Smooth muscle cell (in vitro differentiated cells): ENCODE results near the gene PTPRG. TPM values are rescaled to one million over a fixed set of nuclear protein-coding genes. Genes with fewer than 3 reads are reported as not detected.

ENCODE experiments used
- DNase-seq: peaks from one replicate; lab custom pipeline; 2025; ENCODE audit not compliant: unreplicated experiment; lab: John Stamatoyannopoulos, UW
- H2AFZ ChIP-seq: fragments of 200-600 bp; sonication (generic); 2 replicates; pipeline ENCODE4 v1.6.0; 2016; ENCODE audit warnings: antibody characterized with exemption, low read depth, mild to moderate bottlenecking
- H3F3A ChIP-seq: fragments of 200-600 bp; sonication (generic); 2 replicates; pipeline ENCODE4 v1.6.0; 2017; ENCODE audit warnings: antibody characterized with exemption, low read depth
- H3K27ac ChIP-seq: fragments of 200-600 bp; sonication (generic); 2 replicates; pipeline ENCODE4 v1.5.1; 2016; ENCODE audit warnings: low read depth, mild to moderate bottlenecking
- H3K27me3 ChIP-seq: fragments of 200-600 bp; sonication (generic); 2 replicates; pipeline ENCODE4 v1.6.1; 2016; ENCODE audit warnings: low read depth, mild to moderate bottlenecking
- H3K36me3 ChIP-seq: fragments of 200-600 bp; sonication (generic); 2 replicates; pipeline ENCODE4 v1.5.1; 2016; ENCODE audit warnings: low read depth
- H3K4me1 ChIP-seq: fragments of 200-600 bp; sonication (generic); 2 replicates; pipeline ENCODE4 v1.5.1; 2016; ENCODE audit warnings: low read depth
- H3K4me2 ChIP-seq: fragments of 200-600 bp; sonication (generic); 2 replicates; pipeline ENCODE4 v1.6.0; 2016; ENCODE audit warnings: mild to moderate bottlenecking
- H3K4me3 ChIP-seq: fragments of 200-600 bp; sonication (generic); 2 replicates; pipeline ENCODE4 v1.5.1; 2016; ENCODE audit warnings: mild to moderate bottlenecking
- H3K79me2 ChIP-seq: fragments of 200-600 bp; sonication (generic); 2 replicates; pipeline ENCODE4 v1.6.0; 2016; ENCODE audit warnings: low read depth, mild to moderate bottlenecking
- H3K9ac ChIP-seq: fragments of 200-600 bp; sonication (generic); 2 replicates; pipeline ENCODE4 v1.6.0; 2016; ENCODE audit warnings: low read depth
- H3K9me3 ChIP-seq: fragments of 200-600 bp; sonication (generic); replicated peaks from 2 replicates; pipeline ENCODE4 v1.5.1; 2016; ENCODE audit warnings: low read depth
- H4K20me1 ChIP-seq: fragments of 200-600 bp; sonication (generic); 2 replicates; pipeline ENCODE4 v1.6.0; 2016; ENCODE audit warnings: low read depth
- WGBS: methylation state at CpG from one replicate; pipeline ENCODE4 v1.1.7; 2016; ENCODE audit warnings: low lambda C conversion rate; 5-methylcytosine and 5-hydroxymethylcytosine counted together
- polyA plus RNA-seq: library from polyadenylated mRNA; unstranded; fragments of >200 nt; fragmentation: Nextera tagmentation; extraction: Ambion mirVana; gene quantifications from 2 replicates; pipeline ENCODE4 v1.2.1, GENCODE V29; 2016
- total RNA-seq: library from RNA; depleted of rRNA; stranded (reverse); fragments of >200 nt; gene quantifications from 2 replicates; pipeline ENCODE4 v1.2.3, GENCODE V29; 2014
- TF ChIP-seq, protein P1 (sequence below): fragments of 200-600 bp; sonication (generic); IDR thresholded peaks from 2 replicates; pipeline ENCODE4 v1.5.1; 2017; ENCODE audit warnings: borderline replicate concordance, mild to moderate bottlenecking, antibody characterized with exemption; ENCODE audit not compliant: insufficient read depth, poor library complexity, severe bottlenecking

PTPRG gene
- total and polyA plus RNA-seq, 2 experiments from 2014 or later = 21.2 to 87.3 TPM

DNA sequence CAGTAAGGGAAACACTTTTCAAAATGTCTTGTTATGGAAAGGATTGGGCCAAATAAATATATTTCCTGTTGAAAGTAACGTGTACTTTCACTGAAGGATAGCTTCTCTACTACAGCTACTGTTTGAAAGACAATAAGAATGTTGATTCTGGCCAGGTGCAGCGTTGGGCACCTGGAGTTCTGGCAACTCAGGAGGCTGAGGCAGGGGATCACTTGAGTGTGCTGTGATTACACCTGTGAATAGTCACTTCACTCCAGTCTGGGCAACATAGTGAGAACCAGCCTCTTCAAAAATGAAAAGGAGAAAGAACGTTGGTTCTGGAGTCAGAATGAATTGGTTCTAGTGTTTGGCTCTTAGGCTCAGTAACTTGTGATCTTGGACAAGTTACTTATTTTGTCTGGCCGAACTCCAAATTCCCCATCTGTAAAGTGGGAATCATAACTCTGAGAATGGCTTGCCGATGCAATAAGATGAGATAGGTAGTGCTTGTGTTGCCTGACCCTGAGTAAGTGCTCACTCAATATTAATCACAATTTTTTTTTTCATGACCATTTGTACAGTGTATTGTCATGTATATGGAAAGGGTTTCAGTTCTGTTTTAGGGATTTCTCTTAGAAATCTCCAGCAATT, 310.8 kb downstream of the PTPRG start:
- Histone ChIP-seq H4K20me1 (peaks cover 89% of the 10 kb centered on the region), H3K9ac (no peak overlapping the region), H3K4me2 (no peak overlapping the region), H2AFZ (no peak overlapping the region), H3K4me3 (no peak overlapping the region), H3K36me3 (no peaks in the 10 kb centered on the region), H3K79me2 (peaks cover 23% of the 10 kb centered on the region), H3K27ac (no peak overlapping the region), H3F3A (peaks cover 13% of the 10 kb centered on the region), H3K9me3 (no peaks in the 10 kb centered on the region), H3K27me3 (no peaks in the 10 kb centered on the region), H3K4me1 (peaks cover 52% of the 10 kb centered on the region)
- WGBS = 85% methylated on average over 5 of the region's 5 CpGs
- DNase-seq = no peak
- TF ChIP-seq, protein P1, sequence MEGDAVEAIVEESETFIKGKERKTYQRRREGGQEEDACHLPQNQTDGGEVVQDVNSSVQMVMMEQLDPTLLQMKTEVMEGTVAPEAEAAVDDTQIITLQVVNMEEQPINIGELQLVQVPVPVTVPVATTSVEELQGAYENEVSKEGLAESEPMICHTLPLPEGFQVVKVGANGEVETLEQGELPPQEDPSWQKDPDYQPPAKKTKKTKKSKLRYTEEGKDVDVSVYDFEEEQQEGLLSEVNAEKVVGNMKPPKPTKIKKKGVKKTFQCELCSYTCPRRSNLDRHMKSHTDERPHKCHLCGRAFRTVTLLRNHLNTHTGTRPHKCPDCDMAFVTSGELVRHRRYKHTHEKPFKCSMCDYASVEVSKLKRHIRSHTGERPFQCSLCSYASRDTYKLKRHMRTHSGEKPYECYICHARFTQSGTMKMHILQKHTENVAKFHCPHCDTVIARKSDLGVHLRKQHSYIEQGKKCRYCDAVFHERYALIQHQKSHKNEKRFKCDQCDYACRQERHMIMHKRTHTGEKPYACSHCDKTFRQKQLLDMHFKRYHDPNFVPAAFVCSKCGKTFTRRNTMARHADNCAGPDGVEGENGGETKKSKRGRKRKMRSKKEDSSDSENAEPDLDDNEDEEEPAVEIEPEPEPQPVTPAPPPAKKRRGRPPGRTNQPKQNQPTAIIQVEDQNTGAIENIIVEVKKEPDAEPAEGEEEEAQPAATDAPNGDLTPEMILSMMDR = no peak

DNA sequence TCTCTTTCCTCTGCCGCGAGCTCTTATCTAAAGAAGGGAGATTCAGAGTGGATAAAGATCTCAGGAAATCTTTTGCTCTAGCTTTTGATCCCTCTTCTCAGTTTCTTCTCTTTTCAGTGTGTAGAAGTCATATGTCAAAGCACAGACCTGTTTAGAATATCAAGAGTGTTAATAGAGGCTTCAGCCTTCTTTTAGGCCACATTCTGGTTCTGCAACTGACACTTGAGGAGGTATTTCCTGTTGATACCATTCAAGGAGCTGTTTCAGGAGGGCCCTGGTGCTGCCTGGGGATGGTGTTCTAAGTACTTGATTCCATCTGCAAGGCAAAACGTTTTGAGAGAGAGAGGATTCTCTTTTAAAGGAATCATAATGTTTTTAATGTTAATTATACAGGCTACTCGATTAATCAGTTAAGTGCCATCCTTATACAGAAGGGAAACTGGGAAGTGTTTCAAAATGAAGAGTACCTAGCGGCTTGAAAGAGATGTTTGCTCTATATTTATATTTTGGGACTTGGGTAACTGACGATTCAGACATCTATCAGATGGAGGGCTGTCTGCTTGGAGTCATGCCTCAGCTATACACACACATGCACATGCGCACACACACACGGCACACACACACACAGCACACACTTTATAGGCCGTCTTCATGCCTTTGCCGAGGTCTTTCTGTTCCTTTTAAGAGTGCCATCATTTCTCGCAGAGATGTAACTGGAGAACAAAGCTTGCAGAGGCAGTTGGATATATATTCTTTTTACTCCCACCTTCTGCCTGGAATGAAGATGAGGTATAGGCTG, 313.9 kb downstream of the PTPRG start:
- Histone ChIP-seq H3K27me3 (no peaks in the 10 kb centered on the region), H3K9me3 (no peaks in the 10 kb centered on the region), H3K36me3 (no peaks in the 10 kb centered on the region), H2AFZ (no peak overlapping the region), H3K4me1 (peaks cover 49% of the 10 kb centered on the region), H3K27ac (peak overlapping the region; percentile 40), H3K4me2 (peak overlapping the region; percentile 69), H3K79me2 (peaks cover 48% of the 10 kb centered on the region), H4K20me1 (peaks cover 90% of the 10 kb centered on the region), H3K4me3 (no peak overlapping the region), H3K9ac (peak overlapping the region; percentile 2), H3F3A (peaks cover 17% of the 10 kb centered on the region)
- WGBS = 60% methylated on average over 11 of the region's 11 CpGs
- DNase-seq = no peak
- TF ChIP-seq, protein P1 = no peak

DNA sequence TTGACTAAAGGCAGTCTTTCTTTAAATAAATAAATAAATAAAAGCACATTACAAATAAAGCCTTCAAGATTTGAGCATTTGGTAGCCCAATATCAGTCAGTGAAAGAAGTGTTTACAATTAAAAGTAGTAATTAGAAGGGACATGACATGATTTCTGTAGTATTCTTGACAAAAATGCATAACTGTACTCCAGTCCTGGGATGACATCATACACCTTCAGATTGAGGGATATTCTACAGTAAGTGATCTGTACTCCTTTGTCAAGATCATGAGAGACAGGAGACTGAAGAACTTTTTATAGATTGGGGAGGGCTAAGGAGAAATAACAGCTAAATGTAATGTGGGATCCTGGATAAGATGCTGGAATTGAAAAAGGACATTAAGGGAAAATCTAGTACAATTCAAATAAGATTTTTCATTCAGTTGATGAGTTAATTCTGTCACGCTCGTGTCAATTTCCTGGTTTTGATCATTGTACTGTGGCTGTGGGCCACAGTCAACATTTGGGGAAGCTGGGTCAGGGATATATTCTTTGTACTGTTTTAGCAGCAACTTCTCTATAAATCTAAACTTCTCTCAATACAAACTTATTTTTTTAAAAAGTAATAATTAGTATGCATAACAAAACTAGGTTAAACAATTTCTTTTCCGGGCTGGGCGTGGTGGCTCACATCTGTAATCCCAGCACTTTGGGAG, 314.8 kb downstream of the PTPRG start:
- 97% methylated on average over 4 of the region's 4 CpGs for WGBS
- Histone ChIP-seq H3K9me3 (no peaks in the 10 kb centered on the region), H3K79me2 (peaks cover 55% of the 10 kb centered on the region), H3K27ac (no peak overlapping the region), H3F3A (peaks cover 17% of the 10 kb centered on the region), H2AFZ (no peak overlapping the region), H3K9ac (no peak overlapping the region), H3K4me1 (peaks cover 49% of the 10 kb centered on the region), H3K4me2 (peak overlapping the region; percentile 69), H3K27me3 (no peaks in the 10 kb centered on the region), H3K4me3 (no peak overlapping the region), H3K36me3 (no peaks in the 10 kb centered on the region), H4K20me1 (peaks cover 84% of the 10 kb centered on the region)
- TF ChIP-seq, protein P1 = no peak
- no peak for DNase-seq
